Suprapubic skin (tissue), 4 donors: ENCODE results near the gene GORASP1. TPM values are rescaled to one million over a fixed set of nuclear protein-coding genes. Genes with fewer than 3 reads are reported as not detected.
A peak's percentile ranks its signal among the peaks of the same experiment; 100 is the strongest.

Experiments
- DNase-seq, 2 donors: peaks; one replicate each; pipeline ENCODE4 v3.0.0-alpha.2; 2019; ENCODE audit warnings: low spot score in 2 of 2
- H3K27ac ChIP-seq: fragments of 200-600 bp; sonication (generic); one replicate; pipeline ENCODE4 v1.5.1; 2019
- H3K27me3 ChIP-seq: fragments of 200-600 bp; sonication (generic); one replicate; pipeline ENCODE4 v1.5.1; 2019
- H3K36me3 ChIP-seq: fragments of 200-600 bp; sonication (generic); one replicate; pipeline ENCODE4 v1.5.1; 2019
- H3K4me1 ChIP-seq: fragments of 200-600 bp; sonication (generic); one replicate; pipeline ENCODE4 v1.5.1; 2019
- H3K4me3 ChIP-seq: fragments of 200-600 bp; sonication (generic); one replicate; pipeline ENCODE4 v1.5.1; 2019; ENCODE audit warnings: mild to moderate bottlenecking
- H3K9me3 ChIP-seq: fragments of 200-600 bp; sonication (generic); one replicate; pipeline ENCODE4 v1.5.1; 2019
- EP300 ChIP-seq: sonication (generic); formaldehyde crosslinking; IDR thresholded peaks from one replicate; pipeline ENCODE4 v1.6.1; 2017; ENCODE audit warnings: antibody characterized with exemption
- POLR2A ChIP-seq, 2 donors: fragments of 450-650 bp; IDR thresholded peaks; one replicate each; pipeline ENCODE4 v1.6.1; 2017; ENCODE audit warnings: antibody characterized with exemption in 2 of 2, mild to moderate bottlenecking in 2 of 2, moderate library complexity in 2 of 2
- POLR2AphosphoS5 ChIP-seq, 3 donors: sonication (generic); formaldehyde crosslinking; IDR thresholded peaks; one replicate each; pipeline ENCODE4 v1.6.1; 2017; ENCODE audit warnings: antibody characterized with exemption in 3 of 3
- WGBS: methylation state at CpG from one replicate; pipeline ENCODE4 v1.1.5; 2018; 5-methylcytosine and 5-hydroxymethylcytosine counted together
- total RNA-seq, 4 donors: library from RNA; depleted of rRNA; stranded (reverse); fragments of >200 nt; gene quantifications; one replicate each; pipeline ENCODE4 v1.1.0, GENCODE V29; 2016
- TF ChIP-seq, protein P1 (sequence below), 2 donors: fragments of 200-600 bp in 1 of 2; fragments of 450-650 bp in 1 of 2; sonication (generic) in 1 of 2; IDR thresholded peaks; one replicate each; pipeline ENCODE4 v1.5.1; 2016 to 2019; ENCODE audit warnings: antibody characterized with exemption in 2 of 2, mild to moderate bottlenecking in 1 of 2, moderate library complexity in 1 of 2

Gene GORASP1
- 100 to 1,000 TPM in 1 of 4 donors, 10 to 100 TPM in 3; 51.3 to 101 (median 73.8) TPM for total RNA-seq

DNA sequence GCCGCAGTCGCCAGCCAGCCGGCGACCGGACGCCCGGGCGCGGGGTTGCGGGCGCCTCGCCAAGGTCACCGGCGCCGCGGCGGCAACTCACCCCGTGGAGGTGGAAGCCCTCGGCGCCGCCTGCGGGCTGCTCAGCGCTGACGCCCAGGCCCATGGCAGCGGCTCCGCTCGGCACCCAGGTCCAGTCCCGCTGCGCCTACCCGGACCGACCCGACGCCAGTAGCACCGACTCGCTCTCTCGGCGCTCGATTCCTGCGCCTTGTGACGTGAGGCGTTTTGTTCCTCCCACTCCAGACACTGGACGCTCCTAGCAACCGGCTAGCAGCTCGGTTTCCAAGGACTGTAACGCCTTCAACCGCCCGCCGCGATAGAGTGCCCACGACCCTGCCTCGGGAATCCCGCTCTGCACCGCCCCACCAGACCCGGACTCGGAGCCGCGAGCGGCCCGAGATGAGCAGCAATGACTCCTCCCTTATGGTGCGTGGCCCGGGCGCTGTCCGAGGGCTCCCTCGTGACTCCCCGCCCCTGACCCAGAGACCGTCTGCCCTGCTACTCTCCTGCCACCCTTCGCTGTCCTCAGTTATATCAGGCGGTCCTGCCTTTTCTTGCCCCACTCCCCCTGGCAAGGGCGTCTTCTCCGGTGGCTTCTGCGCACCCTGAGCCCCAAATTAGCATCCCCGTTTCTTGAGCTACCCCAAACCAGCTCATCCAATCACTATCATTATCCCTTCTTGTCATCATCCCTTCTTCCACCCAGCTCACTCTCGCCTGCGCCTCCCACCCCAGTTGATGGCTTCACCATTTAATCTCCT lies at the start of gene GORASP1, which contains the start of gene TTC21A:
Gene GORASP1, minus strand, starts transcription at position 240 of the 812 bp plus-strand sequence. Its CDS starts 86 bp downstream, at position 154.
Gene TTC21A, plus strand, starts transcription at position 293 of the 812 bp plus-strand sequence. Its CDS starts 158 bp downstream, at position 451.
- peak within 1 kb of the TSS; percentile 98 for H3K27ac ChIP-seq
- no peaks in the 10 kb centered on the region for H3K9me3 ChIP-seq
- DNase-seq, result peak; percentile 93 to 94
- H3K36me3 ChIP-seq, result peaks cover 9% of the 10 kb centered on the region
- WGBS, result under 1% methylated on average over 21 of the region's 74 CpGs
- TF ChIP-seq POLR2AphosphoS5 (IDR thresholded peaks at IDR 0.05) (peak in 2 of 3 donors; percentile 63 to 75), EP300 (no peak), POLR2A (IDR thresholded peaks at IDR 0.05) (peak in 1 of 2 donors; percentile 54)
- H3K4me1 ChIP-seq, result peaks cover 43% of the 10 kb centered on the region
- H3K4me3 ChIP-seq, result peak within 1 kb of the TSS; percentile 96
- no peaks in the 10 kb centered on the region for H3K27me3 ChIP-seq

DNA sequence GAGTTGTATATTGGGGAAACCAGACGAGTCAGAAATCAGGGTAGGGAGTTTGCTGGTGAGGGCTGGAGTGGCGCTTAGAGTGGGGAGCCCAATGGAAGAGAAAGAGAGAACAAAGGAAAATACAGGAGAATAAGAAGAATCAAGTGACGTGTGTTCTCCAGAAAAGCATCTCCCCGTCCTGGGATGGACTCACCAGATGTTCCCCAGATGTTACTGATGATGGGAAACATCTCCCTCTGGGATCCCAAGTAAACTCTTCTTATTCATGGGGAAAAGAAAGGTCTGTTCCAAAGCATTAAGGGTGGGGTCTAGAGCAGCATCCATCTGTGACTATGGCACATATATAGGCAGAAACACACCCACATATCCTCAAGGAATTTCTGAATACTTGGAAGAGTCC lies 49.0 kb upstream of the GORASP1 start:
- Histone ChIP-seq H3K9me3 (no peaks in the 10 kb centered on the region), H3K27me3 (no peaks in the 10 kb centered on the region), H3K4me1 (peaks cover 24% of the 10 kb centered on the region), H3K27ac (no peak overlapping the region), H3K36me3 (no peaks in the 10 kb centered on the region), H3K4me3 (no peak overlapping the region)
- TF ChIP-seq EP300, result no peak
- TF ChIP-seq POLR2A (IDR thresholded peaks at IDR 0.05), result no peak
- TF ChIP-seq, protein P1, sequence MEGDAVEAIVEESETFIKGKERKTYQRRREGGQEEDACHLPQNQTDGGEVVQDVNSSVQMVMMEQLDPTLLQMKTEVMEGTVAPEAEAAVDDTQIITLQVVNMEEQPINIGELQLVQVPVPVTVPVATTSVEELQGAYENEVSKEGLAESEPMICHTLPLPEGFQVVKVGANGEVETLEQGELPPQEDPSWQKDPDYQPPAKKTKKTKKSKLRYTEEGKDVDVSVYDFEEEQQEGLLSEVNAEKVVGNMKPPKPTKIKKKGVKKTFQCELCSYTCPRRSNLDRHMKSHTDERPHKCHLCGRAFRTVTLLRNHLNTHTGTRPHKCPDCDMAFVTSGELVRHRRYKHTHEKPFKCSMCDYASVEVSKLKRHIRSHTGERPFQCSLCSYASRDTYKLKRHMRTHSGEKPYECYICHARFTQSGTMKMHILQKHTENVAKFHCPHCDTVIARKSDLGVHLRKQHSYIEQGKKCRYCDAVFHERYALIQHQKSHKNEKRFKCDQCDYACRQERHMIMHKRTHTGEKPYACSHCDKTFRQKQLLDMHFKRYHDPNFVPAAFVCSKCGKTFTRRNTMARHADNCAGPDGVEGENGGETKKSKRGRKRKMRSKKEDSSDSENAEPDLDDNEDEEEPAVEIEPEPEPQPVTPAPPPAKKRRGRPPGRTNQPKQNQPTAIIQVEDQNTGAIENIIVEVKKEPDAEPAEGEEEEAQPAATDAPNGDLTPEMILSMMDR (IDR thresholded peaks at IDR 0.05), result no peak
- no peak for TF ChIP-seq POLR2AphosphoS5 (IDR thresholded peaks at IDR 0.05)
- WGBS, result 70% methylated on average over 4 of the region's 4 CpGs
- peak in 1 of 2 donors; percentile 43 for DNase-seq

GRCh38 chr3:39154280-39155021 lies 47.0 kb upstream of the GORASP1 start:
- TF ChIP-seq EP300, result no peak
- no peak for TF ChIP-seq POLR2AphosphoS5 (IDR thresholded peaks at IDR 0.05)
- TF ChIP-seq, protein P1 (IDR thresholded peaks at IDR 0.05), result no peak
- no peak for TF ChIP-seq POLR2A (IDR thresholded peaks at IDR 0.05)
- Histone ChIP-seq H3K36me3 (no peaks in the 10 kb centered on the region), H3K9me3 (no peaks in the 10 kb centered on the region), H3K27me3 (no peaks in the 10 kb centered on the region), H3K4me1 (peaks cover 39% of the 10 kb centered on the region), H3K27ac (peak overlapping the region; percentile 99), H3K4me3 (peak overlapping the region; percentile 96)
- DNase-seq, result peak; percentile 71 to 77
- 68% methylated on average over 18 of the region's 18 CpGs for WGBS

DNA sequence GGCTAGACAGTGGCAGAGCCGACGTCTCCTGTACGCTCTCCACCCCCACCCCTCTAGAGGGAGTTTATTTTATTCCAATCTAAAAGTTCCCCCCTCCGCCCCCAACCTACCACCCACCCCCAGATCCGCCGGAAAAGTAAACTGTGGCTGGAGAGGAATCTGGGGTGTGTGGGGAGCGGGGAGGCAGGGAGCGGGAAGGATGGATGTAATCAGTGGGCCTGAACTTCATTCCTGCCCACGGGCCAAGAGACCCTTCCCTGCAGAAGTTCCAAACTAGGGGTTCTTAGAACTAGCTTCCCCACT lies 46.5 kb upstream of the GORASP1 start:
- Histone ChIP-seq H3K27ac (peak overlapping the region; percentile 99), H3K9me3 (no peaks in the 10 kb centered on the region), H3K27me3 (no peaks in the 10 kb centered on the region), H3K4me1 (peaks cover 44% of the 10 kb centered on the region), H3K4me3 (peak overlapping the region; percentile 96), H3K36me3 (no peaks in the 10 kb centered on the region)
- DNase-seq, result no peak
- 65% methylated on average over 3 of the region's 9 CpGs for WGBS
- TF ChIP-seq EP300, result no peak
- TF ChIP-seq POLR2AphosphoS5 (IDR thresholded peaks at IDR 0.05), result no peak
- no peak for TF ChIP-seq POLR2A (IDR thresholded peaks at IDR 0.05)
- TF ChIP-seq, protein P1 (IDR thresholded peaks at IDR 0.05), result peak in 1 of 2 donors; percentile 12

GRCh38 chr3:39150803-39151631 lies 43.6 kb upstream of the GORASP1 start:
- Histone ChIP-seq H3K4me3 (peak overlapping the region; percentile 96), H3K9me3 (no peaks in the 10 kb centered on the region), H3K36me3 (peaks cover 5% of the 10 kb centered on the region), H3K27me3 (no peaks in the 10 kb centered on the region), H3K27ac (peak overlapping the region; percentile 99), H3K4me1 (peaks cover 73% of the 10 kb centered on the region)
- peak; percentile 90 to 95 for DNase-seq
- WGBS, result 17% methylated on average over 9 of the region's 9 CpGs
- TF ChIP-seq EP300 (no peak), POLR2A (IDR thresholded peaks at IDR 0.05) (peak in 1 of 2 donors; percentile 38)
